Heart left ventricle (tissue), 16 donors: ENCODE data around the gene ARL10. TPM values are rescaled to one million over a fixed set of nuclear protein-coding genes. Genes with fewer than 3 reads are reported as not detected.

ENCODE experiments used
- ATAC-seq, 4 donors: fragments of 200-7000 bp; cut with Tn5 transposase; one replicate each; pipeline ENCODE4 v1.9.1; 2020 to 2022; ENCODE audit warnings: moderate library complexity in 4 of 4, mild to moderate bottlenecking in 3 of 4, moderate number of reproducible peaks in 1 of 4
- DNase-seq, 5 donors: peaks; one replicate each; pipeline ENCODE4 v3.0.0-alpha.2; 2020
- H3K27ac ChIP-seq, 12 donors: fragments of 200-600 bp; sonication (generic) in 4 of 12; one replicate each; pipeline versions ENCODE4 v1.5.0 to v1.8.0; 2016 to 2022; ENCODE audit warnings: mild to moderate bottlenecking in 2 of 12
- H3K27me3 ChIP-seq, 9 donors: fragments of 200-600 bp; sonication (generic) in 2 of 9; one replicate each; pipeline versions ENCODE4 v1.5.1 to v1.8.0; 2016 to 2022; ENCODE audit warnings: mild to moderate bottlenecking in 3 of 9
- H3K36me3 ChIP-seq, 9 donors: fragments of 200-600 bp; sonication (generic) in 2 of 9; one replicate each; pipeline versions ENCODE4 v1.5.0 to v1.8.0; 2018 to 2022; ENCODE audit warnings: mild to moderate bottlenecking in 2 of 9
- H3K4me1 ChIP-seq, 12 donors: fragments of 200-600 bp; sonication (generic) in 4 of 12; one replicate each; pipeline versions ENCODE4 v1.5.0 to v1.8.0; 2016 to 2022; ENCODE audit warnings: mild to moderate bottlenecking in 3 of 12
- H3K4me3 ChIP-seq, 12 donors: fragments of 200-600 bp; sonication (generic) in 4 of 12; one replicate each; pipeline versions ENCODE4 v1.5.0 to v1.8.0; 2017 to 2022; ENCODE audit warnings: mild to moderate bottlenecking in 9 of 12, moderate library complexity in 4 of 12
- H3K9me3 ChIP-seq, 12 donors: fragments of 200-600 bp; sonication (generic) in 4 of 12; one replicate each; pipeline versions ENCODE4 v1.5.0 to v1.8.0; 2016 to 2022; ENCODE audit warnings: mild to moderate bottlenecking in 1 of 12
- POLR2A ChIP-seq, 2 donors: fragments of 450-650 bp; IDR thresholded peaks; one replicate each; pipeline ENCODE4 v1.6.1; 2017; ENCODE audit warnings: antibody characterized with exemption in 2 of 2, mild to moderate bottlenecking in 2 of 2, moderate library complexity in 2 of 2
- WGBS, 4 donors: extraction: QIAGEN DNeasy Blood & Tissue Kit in 2 of 4; methylation state at CpG; one replicate each; pipeline versions ENCODE4 v1.1.5 to v1.1.7; 2013 to 2018; 5-methylcytosine and 5-hydroxymethylcytosine counted together
- intact Hi-C, 10 donors: fragments of 100-400 bp; cut with DNase I; formaldehyde crosslinking; loops; one replicate each; pipeline versions ENCODE4 v1.11.1 to v1.14.2; 2022
- polyA plus RNA-seq, 2 donors: library from polyadenylated mRNA; stranded (reverse); fragments of 200-250 nt; gene quantifications; one replicate each; pipeline ENCODE4 v1.2.3, GENCODE V29; 2013
- total RNA-seq, 9 donors: library from RNA; depleted of rRNA in 2 of 9; stranded (reverse); fragments of >200 nt in 2 of 9; fragmentation: NEBNext Ultra II Directional in 3 of 9; extraction: Animal tissue kit (Norgen Biotek cat#: 25700) in 3 of 9; gene quantifications; one replicate each; pipeline versions ENCODE4 v1.1.0 to v1.2.4, GENCODE V29; 2016 to 2023
- TF ChIP-seq, protein P1 (sequence below), 12 donors: fragments of 200-600 bp; sonication (generic) in 4 of 12; IDR thresholded peaks; one replicate each; pipeline versions ENCODE4 v1.5.0 to v1.8.0; 2018 to 2022; ENCODE audit warnings: antibody characterized with exemption in 12 of 12, mild to moderate bottlenecking in 5 of 12
- donor health status: ischemic (EF 13 %, LVEDD 7.1; RV severe dilation, severe dysfunction).
- donor health status: healthy with polysubstance abuse.
- donor health status: DM: no; HTN: yes; CAD: no.
- donor health status: DM: no; HTN: no; CAD: no.
- donor health status: ischemic (EF 25% LVEDD 6.9; RV normal size, moderate dysfunction).
- donor health status: ischemic (EF 25% LVEDD 5.7; RV mildly dilated, moderate dysfunction).
- donor health status: healthy.
- donor health status: DM: yes; HTN: yes; CAD: no.
- donor health status: ischemic (EF 35%, LVEDD 5.7; RV mildly dilated, moderate dysfunction).
- donor health status: nonischemic (EF 11% LVEDD 7.7; RV severe dilation, severe dysfunction).
- donor health status: DM: yes; HTN: yes; CAD: no.
- donor health status: PGD.
- donor health status: ischemic (EF 29% LVEDD 5.4; RV normal size, mild dysfunction).
- donor health status: nonischemic (EF 23%, LVEDD 6.1; RV moderate dilation, normal function).

The ARL10 gene
- total and polyA plus RNA-seq, 11 donors, result 1.5 to 8.1 (median 5.4) TPM

DNA sequence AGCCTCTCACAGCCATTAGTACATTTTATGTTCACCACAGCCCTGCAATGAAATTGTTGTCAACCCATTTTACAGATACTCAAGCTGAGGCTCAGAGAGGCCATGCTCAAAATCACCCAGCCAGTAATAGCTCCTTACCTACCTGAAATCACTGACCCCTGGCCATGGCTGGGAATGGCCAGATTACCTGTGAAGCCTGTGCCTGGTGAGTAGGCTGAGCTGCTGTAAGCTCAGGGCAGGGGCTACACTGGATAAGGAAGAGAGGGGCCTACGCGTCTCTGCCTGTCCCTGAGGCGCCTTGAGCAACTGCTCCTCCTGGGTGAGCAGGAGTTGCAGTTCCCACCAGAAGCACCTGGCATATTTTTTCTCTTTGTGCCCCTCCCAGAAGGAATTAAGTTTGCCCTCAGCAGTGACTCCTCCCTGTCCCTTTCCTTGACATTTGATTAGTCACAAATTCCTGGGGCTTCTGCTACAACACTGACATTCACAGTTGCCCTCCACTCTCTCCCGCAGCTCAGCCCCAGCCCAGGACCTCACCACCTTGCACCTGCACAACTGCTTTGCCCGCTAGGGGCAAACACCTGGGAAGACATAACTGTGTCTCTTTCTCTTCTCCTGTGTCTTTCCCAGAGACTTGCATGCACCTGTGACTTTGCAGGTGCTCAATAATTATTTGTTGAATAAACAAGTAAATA, 45.3 kb downstream of the ARL10 start:
- intact Hi-C loops, result loop anchor here in 4 of 10 donors (10.0 kb wide), 3 partner anchors 124 to 244 kb away; partner anchors contain the start of genes CDHR2 (in 2 of the 4) and RNF44 (in 1 of the 4)
- H3K4me3 ChIP-seq, result no peak overlapping the region
- no peak overlapping the region for H3K27ac ChIP-seq
- 93 to 95% (median 94%) methylated on average over 3 to 5 of the region's 5 CpGs for WGBS, 4 donors
- no peaks in the 10 kb centered on the region for H3K27me3 ChIP-seq
- peaks cover 10 to 78% (median 42%) of the 10 kb centered on the region in 12 donors for H3K4me1 ChIP-seq
- DNase-seq (no peak), ATAC-seq (no peak)
- H3K36me3 ChIP-seq, result peaks cover 0 to 52% (median 43%) of the 10 kb centered on the region in 9 donors
- TF ChIP-seq, protein P1, sequence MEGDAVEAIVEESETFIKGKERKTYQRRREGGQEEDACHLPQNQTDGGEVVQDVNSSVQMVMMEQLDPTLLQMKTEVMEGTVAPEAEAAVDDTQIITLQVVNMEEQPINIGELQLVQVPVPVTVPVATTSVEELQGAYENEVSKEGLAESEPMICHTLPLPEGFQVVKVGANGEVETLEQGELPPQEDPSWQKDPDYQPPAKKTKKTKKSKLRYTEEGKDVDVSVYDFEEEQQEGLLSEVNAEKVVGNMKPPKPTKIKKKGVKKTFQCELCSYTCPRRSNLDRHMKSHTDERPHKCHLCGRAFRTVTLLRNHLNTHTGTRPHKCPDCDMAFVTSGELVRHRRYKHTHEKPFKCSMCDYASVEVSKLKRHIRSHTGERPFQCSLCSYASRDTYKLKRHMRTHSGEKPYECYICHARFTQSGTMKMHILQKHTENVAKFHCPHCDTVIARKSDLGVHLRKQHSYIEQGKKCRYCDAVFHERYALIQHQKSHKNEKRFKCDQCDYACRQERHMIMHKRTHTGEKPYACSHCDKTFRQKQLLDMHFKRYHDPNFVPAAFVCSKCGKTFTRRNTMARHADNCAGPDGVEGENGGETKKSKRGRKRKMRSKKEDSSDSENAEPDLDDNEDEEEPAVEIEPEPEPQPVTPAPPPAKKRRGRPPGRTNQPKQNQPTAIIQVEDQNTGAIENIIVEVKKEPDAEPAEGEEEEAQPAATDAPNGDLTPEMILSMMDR (IDR thresholded peaks at IDR 0.05), result no peak
- no peak for TF ChIP-seq POLR2A (IDR thresholded peaks at IDR 0.05)
- H3K9me3 ChIP-seq, result no peaks in the 10 kb centered on the region

- peaks cover 0 to 31% (median 24%) of the 10 kb centered on the region in 9 donors for H3K36me3 ChIP-seq
- no peaks in the 10 kb centered on the region for H3K27me3 ChIP-seq
- peak overlapping the region in 9 of 12 donors; percentile 27 to 72 (median 59) for H3K27ac ChIP-seq
- DNase-seq, result no peak
- no peak overlapping the region for H3K4me3 ChIP-seq
- H3K4me1 ChIP-seq, result peaks cover 10 to 75% (median 45%) of the 10 kb centered on the region in 12 donors
- 68 to 78% (median 75%) methylated on average over 8 to 10 of the region's 10 CpGs for WGBS, 4 donors
- H3K9me3 ChIP-seq, result no peaks in the 10 kb centered on the region
- intact Hi-C loops, result loop anchor here in 4 of 10 donors (10.0 kb wide), 3 partner anchors 122 to 242 kb away; partner anchors contain the start of genes CDHR2 (in 2 of the 4) and RNF44 (in 1 of the 4)
- ATAC-seq, result no peak
- TF ChIP-seq, protein P1 (IDR thresholded peaks at IDR 0.05), result no peak
- no peak for TF ChIP-seq POLR2A (IDR thresholded peaks at IDR 0.05)
Observed at GRCh38 chr5:176412517-176413254, 47.4 kb downstream of the ARL10 start.

DNA sequence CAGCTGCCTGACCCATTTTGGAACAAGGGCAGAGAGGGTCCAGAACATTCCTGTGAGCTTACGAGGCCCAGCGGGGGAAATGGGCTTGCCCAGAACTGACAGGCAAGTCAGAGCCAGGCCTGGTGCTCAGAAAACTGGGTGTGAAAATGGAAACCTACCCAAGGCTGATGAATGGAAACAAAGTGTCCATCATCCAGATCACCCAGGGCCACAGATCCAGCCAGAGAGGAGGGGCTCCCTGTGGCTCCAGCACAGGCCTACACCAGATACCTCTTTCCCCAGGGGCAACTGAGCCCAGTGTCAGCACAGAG, 47.9 kb downstream of the ARL10 start:
- intact Hi-C loops, result loop anchor here in 4 of 10 donors (10.0 kb wide), 3 partner anchors 122 to 242 kb away; partner anchors contain the start of genes CDHR2 (in 2 of the 4) and RNF44 (in 1 of the 4)
- ATAC-seq, result peak; percentile 21 to 64 (median 40)
- WGBS, 4 donors, result 30 to 53% (median 45%) methylated on average over 2 of the region's 2 CpGs
- peak in 2 of 5 donors; percentile 67 to 76 for DNase-seq
- Histone ChIP-seq H3K4me3 (no peak overlapping the region), H3K36me3 (peaks cover 0 to 27% (median 21%) of the 10 kb centered on the region in 9 donors), H3K4me1 (peaks cover 10 to 70% (median 42%) of the 10 kb centered on the region in 12 donors), H3K27me3 (no peaks in the 10 kb centered on the region), H3K27ac (peak overlapping the region in 8 of 12 donors; percentile 27 to 72 (median 62)), H3K9me3 (no peaks in the 10 kb centered on the region)
- TF ChIP-seq, protein P1 (IDR thresholded peaks at IDR 0.05), result no peak
